ENCODE measurements around the gene SAMD4B.

SAMD4B gene

GRCh38 chr19:39349326-39349725, 7.1 kb downstream of the SAMD4B start:
- no peaks in the 10 kb centered on the region for H3K9me3 ChIP-seq (ENCODE audit: control insufficient read depth, low read length)
- no peak overlapping the region for H3K9ac ChIP-seq
- TF ChIP-seq, protein P1, sequence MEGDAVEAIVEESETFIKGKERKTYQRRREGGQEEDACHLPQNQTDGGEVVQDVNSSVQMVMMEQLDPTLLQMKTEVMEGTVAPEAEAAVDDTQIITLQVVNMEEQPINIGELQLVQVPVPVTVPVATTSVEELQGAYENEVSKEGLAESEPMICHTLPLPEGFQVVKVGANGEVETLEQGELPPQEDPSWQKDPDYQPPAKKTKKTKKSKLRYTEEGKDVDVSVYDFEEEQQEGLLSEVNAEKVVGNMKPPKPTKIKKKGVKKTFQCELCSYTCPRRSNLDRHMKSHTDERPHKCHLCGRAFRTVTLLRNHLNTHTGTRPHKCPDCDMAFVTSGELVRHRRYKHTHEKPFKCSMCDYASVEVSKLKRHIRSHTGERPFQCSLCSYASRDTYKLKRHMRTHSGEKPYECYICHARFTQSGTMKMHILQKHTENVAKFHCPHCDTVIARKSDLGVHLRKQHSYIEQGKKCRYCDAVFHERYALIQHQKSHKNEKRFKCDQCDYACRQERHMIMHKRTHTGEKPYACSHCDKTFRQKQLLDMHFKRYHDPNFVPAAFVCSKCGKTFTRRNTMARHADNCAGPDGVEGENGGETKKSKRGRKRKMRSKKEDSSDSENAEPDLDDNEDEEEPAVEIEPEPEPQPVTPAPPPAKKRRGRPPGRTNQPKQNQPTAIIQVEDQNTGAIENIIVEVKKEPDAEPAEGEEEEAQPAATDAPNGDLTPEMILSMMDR (IDR thresholded peaks at IDR 0.05) = no peak
- H3K4me1 ChIP-seq = no peaks in the 10 kb centered on the region
- H3K79me2 ChIP-seq = peaks cover 2% of the 10 kb centered on the region
- no peak overlapping the region for H2AFZ ChIP-seq
- no peak overlapping the region for H3K27ac ChIP-seq
- H3K4me3 ChIP-seq (ENCODE audit: low read depth, low read length) = no peak overlapping the region
- no peaks in the 10 kb centered on the region for H3K36me3 ChIP-seq (ENCODE audit: control insufficient read depth, insufficient read depth, low read length)
- H3K4me2 ChIP-seq (ENCODE audit: low read length) = no peak overlapping the region
- H3K27me3 ChIP-seq (ENCODE audit: control insufficient read depth, insufficient read depth, low read length) = no peaks in the 10 kb centered on the region

- Histone ChIP-seq H3K4me3 (ENCODE audit: low read depth, low read length) (no peak overlapping the region), H3K4me1 (no peaks in the 10 kb centered on the region), H3K36me3 (ENCODE audit: control insufficient read depth, insufficient read depth, low read length) (no peaks in the 10 kb centered on the region), H3K27ac (no peak overlapping the region), H3K9me3 (ENCODE audit: control insufficient read depth, low read length) (no peaks in the 10 kb centered on the region), H2AFZ (no peak overlapping the region), H3K27me3 (ENCODE audit: control insufficient read depth, insufficient read depth, low read length) (no peaks in the 10 kb centered on the region), H3K79me2 (peaks cover 2% of the 10 kb centered on the region), H3K9ac (no peak overlapping the region), H3K4me2 (ENCODE audit: low read length) (no peak overlapping the region)
- TF ChIP-seq, protein P1 (IDR thresholded peaks at IDR 0.05) = no peak
Observed at GRCh38 chr19:39350156-39350555, 7.9 kb downstream of the SAMD4B start.

GRCh38 chr19:39351537-39352064, 9.4 kb downstream of the SAMD4B start:
- H3K27me3 ChIP-seq (ENCODE audit: control insufficient read depth, insufficient read depth, low read length) = no peaks in the 10 kb centered on the region
- no peak overlapping the region for H3K4me3 ChIP-seq (ENCODE audit: low read depth, low read length)

GRCh38 chr19:39352381-39353255, 10.4 kb downstream of the SAMD4B start:
- no peak overlapping the region for H3K27ac ChIP-seq
- no peaks in the 10 kb centered on the region for H3K36me3 ChIP-seq (ENCODE audit: control insufficient read depth, insufficient read depth, low read length)
- TF ChIP-seq, protein P1 (IDR thresholded peaks at IDR 0.05) = no peak
- H3K4me2 ChIP-seq (ENCODE audit: low read length) = no peak overlapping the region
- H2AFZ ChIP-seq = no peak overlapping the region
- no peaks in the 10 kb centered on the region for H3K27me3 ChIP-seq (ENCODE audit: control insufficient read depth, insufficient read depth, low read length)
- no peaks in the 10 kb centered on the region for H3K9me3 ChIP-seq (ENCODE audit: control insufficient read depth, low read length)
- no peak overlapping the region for H3K4me3 ChIP-seq (ENCODE audit: low read depth, low read length)
- no peaks in the 10 kb centered on the region for H3K4me1 ChIP-seq
- peaks cover 4% of the 10 kb centered on the region for H3K79me2 ChIP-seq
- no peak overlapping the region for H3K9ac ChIP-seq

More at GRCh38 chr19:39351537-39352064, 9.4 kb downstream of the SAMD4B start:
- no peaks in the 10 kb centered on the region for H3K9me3 ChIP-seq (ENCODE audit: control insufficient read depth, low read length)
- no peaks in the 10 kb centered on the region for H3K4me1 ChIP-seq
- no peak overlapping the region for H2AFZ ChIP-seq
- H3K4me2 ChIP-seq (ENCODE audit: low read length) = no peak overlapping the region
- H3K27ac ChIP-seq = no peak overlapping the region
- H3K9ac ChIP-seq = no peak overlapping the region
- TF ChIP-seq, protein P1 (IDR thresholded peaks at IDR 0.05) = no peak
- H3K36me3 ChIP-seq (ENCODE audit: control insufficient read depth, insufficient read depth, low read length) = no peaks in the 10 kb centered on the region
- H3K79me2 ChIP-seq = peaks cover 2% of the 10 kb centered on the region
